GM12878 (cell line): ENCODE results near the gene GABBR1. TPM values are rescaled to one million over a fixed set of nuclear protein-coding genes. Genes with fewer than 3 reads are reported as not detected.

Experiments used
- ATF7 ChIP-seq: fragments of 450-650 bp; IDR thresholded peaks from 2 replicates; pipeline ENCODE4 v1.6.1; 2016; ENCODE audit warnings: low read depth, mild to moderate bottlenecking
- BHLHE40 ChIP-seq, 2 experiments: fragments of 450-650 bp in 1 of 2; IDR thresholded peaks; 2 replicates each; pipeline ENCODE4 v1.6.1; 2011 to 2017; ENCODE audit warnings: low read depth in 2 of 2, borderline replicate concordance in 1 of 2, improper control_type of control experiment in 1 of 2, low read length in 1 of 2, mild to moderate bottlenecking in 1 of 2
- CBFB ChIP-seq: IDR thresholded peaks from 2 replicates; pipeline ENCODE4 v1.6.1; 2016; ENCODE audit warnings: antibody characterized with exemption, low read depth
- CEBPB ChIP-seq, 2 experiments: fragments of 150-350 bp in 1 of 2; IDR thresholded peaks; 2 replicates each; pipeline ENCODE4 v1.6.1; 2012 to 2014; ENCODE audit warnings: low read depth in 2 of 2, low read length in 2 of 2, borderline replicate concordance in 1 of 2, inconsistent platforms in 1 of 2
- CHD4 ChIP-seq: fragments of 200-600 bp; sonication (generic); IDR thresholded peaks from 2 replicates; pipeline ENCODE4 v1.6.1; 2016; ENCODE audit warnings: mild to moderate bottlenecking
- EED ChIP-seq: sonication (generic); IDR thresholded peaks from 2 replicates; pipeline ENCODE4 v1.6.1; 2016; ENCODE audit warnings: antibody characterized with exemption, low read depth
- EP300 ChIP-seq, 2 experiments: fragments of 150-350 bp in 1 of 2; IDR thresholded peaks; 2 replicates each; pipeline ENCODE4 v1.6.1; 2011 to 2012; ENCODE audit warnings: low read depth in 2 of 2, low read length in 2 of 2, borderline replicate concordance in 1 of 2, improper control_type of control experiment in 1 of 2, inconsistent platforms in 1 of 2; ENCODE audit not compliant: control insufficient read depth in 1 of 2
- HDGF ChIP-seq: fragments of 450-650 bp; IDR thresholded peaks from 2 replicates; pipeline ENCODE4 v1.6.1; 2016; ENCODE audit warnings: antibody characterized with exemption
- IKZF1 ChIP-seq: fragments of 450-650 bp; conservative IDR thresholded peaks from 2 replicates; pipeline ENCODE4 v1.6.1; 2017; ENCODE audit warnings: antibody characterized with exemption, mild to moderate bottlenecking
- LARP7 ChIP-seq: fragments of 450-650 bp; IDR thresholded peaks from 2 replicates; pipeline ENCODE4 v1.6.1; 2017; ENCODE audit warnings: mild to moderate bottlenecking
- MTA2 ChIP-seq: fragments of 450-650 bp; IDR thresholded peaks from 2 replicates; pipeline ENCODE4 v1.6.1; 2016; ENCODE audit warnings: low read depth, mild to moderate bottlenecking, moderate library complexity
- MYB ChIP-seq: fragments of 150-350 bp; IDR thresholded peaks from 2 replicates; pipeline ENCODE4 v1.6.1; 2014; ENCODE audit warnings: mild to moderate bottlenecking, low read depth, low read length, borderline replicate concordance
- PAX5 ChIP-seq: IDR thresholded peaks from 2 replicates; pipeline ENCODE4 v1.6.1; 2011; ENCODE audit warnings: low read depth, low read length, borderline replicate concordance
- POLR2A ChIP-seq: IDR thresholded peaks from 2 replicates; pipeline ENCODE4 v1.6.1; 2011; ENCODE audit warnings: low read depth, mild to moderate bottlenecking, low read length
- RB1 ChIP-seq: fragments of 450-650 bp; formaldehyde crosslinking; IDR thresholded peaks from 2 replicates; pipeline ENCODE4 v1.6.1; 2017; ENCODE audit warnings: mild to moderate bottlenecking, borderline replicate concordance
- RFX5 ChIP-seq: IDR thresholded peaks from 2 replicates; pipeline ENCODE4 v1.6.1; 2011; ENCODE audit warnings: low read depth, low read length, improper control_type of control experiment
- SMAD1 ChIP-seq: fragments of 450-650 bp; IDR thresholded peaks from 2 replicates; pipeline ENCODE4 v1.6.1; 2018; ENCODE audit warnings: mild to moderate bottlenecking, low read depth; ENCODE audit not compliant: partially characterized antibody
- SPI1 ChIP-seq: IDR thresholded peaks from 2 replicates; pipeline ENCODE4 v1.6.1; 2011; ENCODE audit warnings: low read depth, mild to moderate bottlenecking, low read length, moderate library complexity, borderline replicate concordance; ENCODE audit not compliant: insufficient read depth
- SREBF1 ChIP-seq: IDR thresholded peaks from 2 replicates; pipeline ENCODE4 v1.6.1; 2012; ENCODE audit warnings: mild to moderate bottlenecking, low read length
- TAF1 ChIP-seq: IDR thresholded peaks from 2 replicates; pipeline ENCODE4 v1.6.1; 2011; ENCODE audit warnings: mild to moderate bottlenecking, low read depth, low read length, borderline replicate concordance
- TCF3 ChIP-seq: IDR thresholded peaks from 2 replicates; pipeline ENCODE4 v1.6.1; 2012; ENCODE audit warnings: low read depth, mild to moderate bottlenecking, low read length, borderline replicate concordance; ENCODE audit not compliant: insufficient read depth
- YBX1 ChIP-seq: fragments of 450-650 bp; IDR thresholded peaks from 2 replicates; pipeline ENCODE4 v1.6.1; 2016; ENCODE audit warnings: antibody characterized with exemption
- YY1 ChIP-seq: IDR thresholded peaks from 2 replicates; pipeline ENCODE4 v1.6.1; 2011; ENCODE audit warnings: low read depth, mild to moderate bottlenecking, low read length
- ZBED1 ChIP-seq: IDR thresholded peaks from 2 replicates; pipeline ENCODE4 v1.6.1; 2016; ENCODE audit warnings: borderline replicate concordance
- ZNF217 ChIP-seq: fragments of 450-650 bp; IDR thresholded peaks from 2 replicates; pipeline ENCODE4 v1.6.1; 2017; ENCODE audit warnings: antibody characterized with exemption, mild to moderate bottlenecking
- ZNF24 ChIP-seq: fragments of 450-650 bp; IDR thresholded peaks from 2 replicates; pipeline ENCODE4 v1.6.1; 2017; ENCODE audit warnings: antibody characterized with exemption, mild to moderate bottlenecking
- ZZZ3 ChIP-seq: IDR thresholded peaks from 2 replicates; pipeline ENCODE4 v1.6.1; 2011; ENCODE audit warnings: low read depth; ENCODE audit not compliant: control insufficient read depth, insufficient read length
- polyA plus RNA-seq, 11 experiments: library from polyadenylated mRNA; depleted of rRNA in 4 of 11; unstranded in 6 of 11; stranded (reverse) in 5 of 11; fragments of >200 nt; fragmentation: Nextera tagmentation in 4 of 11; fragmentation: Illumina TruSeq in 1 of 11; extraction: Ambion mirVana in 4 of 11; extraction: Trizol in 1 of 11; gene quantifications; 1 replicate in 1 of 11; 2 replicates in 10 of 11; pipeline versions ENCODE4 v1.2.1 to v1.2.3, GENCODE V29; 2011 to 2016; ENCODE audit warnings: inconsistent platforms in 2 of 11, missing spikeins in 2 of 11, low read depth in 1 of 11
- total RNA-seq, 4 experiments: library from RNA; depleted of rRNA in 3 of 4; stranded (reverse); fragments of >200 nt in 3 of 4; fragmentation: Illumina TruSeq in 1 of 4; extraction: Trizol in 1 of 4; gene quantifications; 2 replicates each; pipeline versions ENCODE4 v1.2.1 to v1.2.3, GENCODE V29; 2013 to 2021
- TF ChIP-seq, protein P1 (sequence below): IDR thresholded peaks from 2 replicates; pipeline ENCODE4 v1.6.1; 2012; ENCODE audit warnings: low read depth, low read length, improper control_type of control experiment
- TF ChIP-seq, protein P2 (sequence below): fragments of 450-650 bp; IDR thresholded peaks from 2 replicates; pipeline ENCODE4 v1.6.1; 2018; ENCODE audit warnings: mild to moderate bottlenecking, low read depth, moderate library complexity; ENCODE audit not compliant: partially characterized antibody

The GABBR1 gene
- total and polyA plus RNA-seq, 10 of the 15 experiments (the other 5 are each of a cell fraction or from before 2014, with no cell fraction given), result 0.11 to 5.2 (median 1.0) TPM

DNA sequence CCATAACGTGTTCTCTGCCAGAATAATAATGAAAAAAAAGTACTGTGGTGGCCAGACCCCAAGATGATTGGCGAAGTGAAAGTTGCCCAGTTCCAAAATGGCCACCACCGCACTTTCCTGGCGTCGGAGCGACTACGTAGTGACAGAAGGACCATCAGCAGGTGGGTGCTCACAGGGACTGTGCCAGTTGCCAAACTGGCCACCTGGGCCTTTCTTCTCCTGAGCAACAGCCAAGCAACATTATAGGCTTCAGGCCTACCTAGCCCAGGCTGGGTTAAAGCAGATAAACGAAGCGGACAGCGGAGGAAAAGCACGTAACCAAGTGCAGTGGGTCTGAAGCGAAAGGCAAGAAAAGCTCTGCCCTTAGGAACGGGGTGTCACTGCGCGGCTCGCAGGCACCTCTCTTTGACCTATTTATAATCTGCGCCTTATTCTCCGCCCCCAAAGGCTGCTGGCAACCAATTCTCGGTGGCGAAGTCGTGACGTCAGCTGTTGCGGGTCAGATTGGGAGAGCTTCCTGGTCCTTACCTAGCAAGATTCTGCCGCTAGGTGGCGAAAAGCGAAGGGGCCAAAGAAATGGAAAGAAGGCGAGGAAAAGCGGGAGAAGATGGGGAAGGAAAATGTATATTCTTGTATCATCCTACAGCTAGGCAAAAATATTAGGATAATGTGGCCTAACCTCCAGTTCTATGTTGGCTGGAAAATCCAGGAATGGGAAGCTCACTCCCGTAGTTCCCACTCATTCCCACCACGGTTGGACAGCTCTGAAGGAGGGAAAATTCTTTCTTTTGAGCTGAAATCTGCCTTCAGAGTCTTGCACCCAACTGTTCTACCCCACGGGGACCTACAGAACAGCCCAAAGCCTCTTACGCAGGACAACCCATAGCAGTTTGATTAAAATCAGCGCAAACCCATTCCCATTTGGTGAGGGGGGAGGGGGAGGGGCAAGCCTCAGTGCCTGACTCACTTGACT lies 17.0 kb upstream of the GABBR1 start (continued):
- TF ChIP-seq LARP7 (0 out of 2 replicates have a peak, but pooled peaks have one; percentile 24), EP300 (IDR thresholded peaks at IDR 0.05; ENCODE audit: borderline replicate concordance in 1 of 2, control insufficient read depth in 1 of 2, low read depth in 2 of 2, low read length in 2 of 2) (peak in 1 of 2 experiments; percentile 17; a peak in 1 of 4 replicates), SPI1 (no peak), SREBF1 (no peak), PAX5 (no peak), MYB (no peak), EED (peak; percentile 77), SMAD1 (no peak), CHD4 (no peak), CEBPB (IDR thresholded peaks at IDR 0.05; ENCODE audit: borderline replicate concordance in 1 of 2, low read depth in 2 of 2, low read length in 2 of 2) (peak in 1 of 2 experiments; percentile 91; a peak in 1 of 4 replicates), ZBED1 (no peak), TAF1 (peak; percentile 57; the same call in 1 of the 2 replicates), YY1 (peak; percentile 98), RFX5 (peak; percentile 100), ZNF24 (no peak), ZZZ3 (no peak), BHLHE40 (IDR thresholded peaks at IDR 0.05; ENCODE audit: borderline replicate concordance in 1 of 2, low read depth in 2 of 2, low read length in 1 of 2) (peak; percentile 62 to 77), ATF7 (peak; percentile 95), TCF3 (no peak), POLR2A (peak; percentile 91), YBX1 (no peak), MTA2 (no peak), HDGF (no peak; the same call in none of the 2 replicates), IKZF1 (peak; percentile 97), RB1 (no peak), CBFB (no peak), ZNF217 (no peak)
- TF ChIP-seq, protein P1, sequence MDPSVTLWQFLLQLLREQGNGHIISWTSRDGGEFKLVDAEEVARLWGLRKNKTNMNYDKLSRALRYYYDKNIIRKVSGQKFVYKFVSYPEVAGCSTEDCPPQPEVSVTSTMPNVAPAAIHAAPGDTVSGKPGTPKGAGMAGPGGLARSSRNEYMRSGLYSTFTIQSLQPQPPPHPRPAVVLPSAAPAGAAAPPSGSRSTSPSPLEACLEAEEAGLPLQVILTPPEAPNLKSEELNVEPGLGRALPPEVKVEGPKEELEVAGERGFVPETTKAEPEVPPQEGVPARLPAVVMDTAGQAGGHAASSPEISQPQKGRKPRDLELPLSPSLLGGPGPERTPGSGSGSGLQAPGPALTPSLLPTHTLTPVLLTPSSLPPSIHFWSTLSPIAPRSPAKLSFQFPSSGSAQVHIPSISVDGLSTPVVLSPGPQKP, result 0 out of 2 replicates have a peak, but pooled peaks have one; percentile 22
- TF ChIP-seq, protein P2, sequence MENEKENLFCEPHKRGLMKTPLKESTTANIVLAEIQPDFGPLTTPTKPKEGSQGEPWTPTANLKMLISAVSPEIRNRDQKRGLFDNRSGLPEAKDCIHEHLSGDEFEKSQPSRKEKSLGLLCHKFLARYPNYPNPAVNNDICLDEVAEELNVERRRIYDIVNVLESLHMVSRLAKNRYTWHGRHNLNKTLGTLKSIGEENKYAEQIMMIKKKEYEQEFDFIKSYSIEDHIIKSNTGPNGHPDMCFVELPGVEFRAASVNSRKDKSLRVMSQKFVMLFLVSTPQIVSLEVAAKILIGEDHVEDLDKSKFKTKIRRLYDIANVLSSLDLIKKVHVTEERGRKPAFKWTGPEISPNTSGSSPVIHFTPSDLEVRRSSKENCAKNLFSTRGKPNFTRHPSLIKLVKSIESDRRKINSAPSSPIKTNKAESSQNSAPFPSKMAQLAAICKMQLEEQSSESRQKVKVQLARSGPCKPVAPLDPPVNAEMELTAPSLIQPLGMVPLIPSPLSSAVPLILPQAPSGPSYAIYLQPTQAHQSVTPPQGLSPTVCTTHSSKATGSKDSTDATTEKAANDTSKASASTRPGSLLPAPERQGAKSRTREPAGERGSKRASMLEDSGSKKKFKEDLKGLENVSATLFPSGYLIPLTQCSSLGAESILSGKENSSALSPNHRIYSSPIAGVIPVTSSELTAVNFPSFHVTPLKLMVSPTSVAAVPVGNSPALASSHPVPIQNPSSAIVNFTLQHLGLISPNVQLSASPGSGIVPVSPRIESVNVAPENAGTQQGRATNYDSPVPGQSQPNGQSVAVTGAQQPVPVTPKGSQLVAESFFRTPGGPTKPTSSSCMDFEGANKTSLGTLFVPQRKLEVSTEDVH, result no peak
